ENCODE data around the gene RAPGEF2.

DNA sequence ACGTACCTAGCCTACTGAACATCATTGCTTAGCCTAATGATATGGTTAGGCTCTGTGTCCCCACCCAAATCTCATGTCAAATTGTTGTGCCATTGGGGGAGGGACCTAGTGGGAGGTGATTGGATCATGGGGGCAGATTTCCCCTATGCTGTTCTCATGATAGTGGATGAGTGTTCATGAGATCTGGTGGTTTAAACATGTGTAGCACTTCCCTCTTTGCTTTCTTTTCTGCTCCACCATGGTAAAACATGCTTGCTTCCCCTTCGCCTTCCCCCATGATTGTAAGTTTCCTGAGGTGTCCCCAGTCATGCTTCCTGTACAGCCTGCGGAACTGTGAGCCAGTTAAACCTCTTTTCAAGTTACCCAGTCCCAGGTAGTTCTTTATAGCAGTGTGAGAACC, 102.6 kb downstream of the RAPGEF2 start:
- TF ChIP-seq, protein P1, sequence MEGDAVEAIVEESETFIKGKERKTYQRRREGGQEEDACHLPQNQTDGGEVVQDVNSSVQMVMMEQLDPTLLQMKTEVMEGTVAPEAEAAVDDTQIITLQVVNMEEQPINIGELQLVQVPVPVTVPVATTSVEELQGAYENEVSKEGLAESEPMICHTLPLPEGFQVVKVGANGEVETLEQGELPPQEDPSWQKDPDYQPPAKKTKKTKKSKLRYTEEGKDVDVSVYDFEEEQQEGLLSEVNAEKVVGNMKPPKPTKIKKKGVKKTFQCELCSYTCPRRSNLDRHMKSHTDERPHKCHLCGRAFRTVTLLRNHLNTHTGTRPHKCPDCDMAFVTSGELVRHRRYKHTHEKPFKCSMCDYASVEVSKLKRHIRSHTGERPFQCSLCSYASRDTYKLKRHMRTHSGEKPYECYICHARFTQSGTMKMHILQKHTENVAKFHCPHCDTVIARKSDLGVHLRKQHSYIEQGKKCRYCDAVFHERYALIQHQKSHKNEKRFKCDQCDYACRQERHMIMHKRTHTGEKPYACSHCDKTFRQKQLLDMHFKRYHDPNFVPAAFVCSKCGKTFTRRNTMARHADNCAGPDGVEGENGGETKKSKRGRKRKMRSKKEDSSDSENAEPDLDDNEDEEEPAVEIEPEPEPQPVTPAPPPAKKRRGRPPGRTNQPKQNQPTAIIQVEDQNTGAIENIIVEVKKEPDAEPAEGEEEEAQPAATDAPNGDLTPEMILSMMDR (conservative IDR thresholded peaks at IDR 0.05; ENCODE audit: low read depth, low read length), result no peak
- no peak for TF ChIP-seq EZH2 (IDR thresholded peaks at IDR 0.05; ENCODE audit: low read length, unreplicated experiment)
- no peak for TF ChIP-seq EZH2phosphoT487 (IDR thresholded peaks at IDR 0.05; ENCODE audit: borderline replicate concordance, low read length)
